ENCODE results near the gene CDO1.
A peak's percentile ranks its signal among the peaks of the same experiment; 100 is the strongest.
"Not testable (repeated sequence)": the region's sequence is repeated elsewhere in the genome, so short reads cannot be mapped to it uniquely, and the experiment has no call there.

CDO1 gene

GRCh38 chr5:115831163-115831768 lies 14.8 kb upstream of the CDO1 start:
- H3K9me3 ChIP-seq (ENCODE audit: control insufficient read depth in 1 of 2, low read length in 2 of 2), result no peaks in the 10 kb centered on the region
- H3K36me3 ChIP-seq (ENCODE audit: control insufficient read depth in 1 of 2, insufficient read depth in 2 of 2, low read length in 2 of 2), result peaks cover 17 to 46% of the 10 kb centered on the region in 2 donors
- H3K9ac ChIP-seq (ENCODE audit: low read depth in 1 of 2, low read length in 2 of 2), result no peak overlapping the region
- H3K27me3 ChIP-seq (ENCODE audit: control insufficient read depth in 1 of 2, insufficient read depth in 2 of 2, low read length in 2 of 2), result no peaks in the 10 kb centered on the region
- no peaks in the 10 kb centered on the region for H3K4me1 ChIP-seq (ENCODE audit: control insufficient read depth in 1 of 2, insufficient read depth in 2 of 2, low read length in 2 of 2)
- H3K4me3 ChIP-seq (ENCODE audit: low read depth in 1 of 2, low read length in 2 of 2), result no peak overlapping the region
- no peak overlapping the region for H3K27ac ChIP-seq (ENCODE audit: low read depth, low read length)

- Histone ChIP-seq H3K27ac (ENCODE audit: low read depth, low read length) (no peak overlapping the region), H3K27me3 (ENCODE audit: control insufficient read depth in 1 of 2, insufficient read depth in 2 of 2, low read length in 2 of 2) (no peaks in the 10 kb centered on the region), H3K9me3 (ENCODE audit: control insufficient read depth in 1 of 2, low read length in 2 of 2) (no peaks in the 10 kb centered on the region), H3K9ac (ENCODE audit: low read depth in 1 of 2, low read length in 2 of 2) (no peak overlapping the region), H3K4me1 (ENCODE audit: control insufficient read depth in 1 of 2, insufficient read depth in 2 of 2, low read length in 2 of 2) (no peaks in the 10 kb centered on the region), H3K36me3 (ENCODE audit: control insufficient read depth in 1 of 2, insufficient read depth in 2 of 2, low read length in 2 of 2) (peaks cover 17 to 35% of the 10 kb centered on the region in 2 donors), H3K4me3 (ENCODE audit: low read depth in 1 of 2, low read length in 2 of 2) (no peak overlapping the region)
These were observed 13.5 kb upstream of the CDO1 start for GRCh38 chr5:115829913-115830312.

GRCh38 chr5:115825948-115826347 lies 9.5 kb upstream of the CDO1 start:
- H3K4me1 ChIP-seq (ENCODE audit: control insufficient read depth in 1 of 2, insufficient read depth in 2 of 2, low read length in 2 of 2), result no peaks in the 10 kb centered on the region
- no peaks in the 10 kb centered on the region for H3K9me3 ChIP-seq (ENCODE audit: control insufficient read depth in 1 of 2, low read length in 2 of 2)
- H3K9ac ChIP-seq (ENCODE audit: low read depth in 1 of 2, low read length in 2 of 2), result no peak overlapping the region
- peaks cover 0 to 21% of the 10 kb centered on the region in 2 donors for H3K36me3 ChIP-seq (ENCODE audit: control insufficient read depth in 1 of 2, insufficient read depth in 2 of 2, low read length in 2 of 2)
- no peak overlapping the region for H3K27ac ChIP-seq (ENCODE audit: low read depth, low read length)
- H3K27me3 ChIP-seq (ENCODE audit: control insufficient read depth in 1 of 2, insufficient read depth in 2 of 2, low read length in 2 of 2), result peaks cover 0 to 7% of the 10 kb centered on the region in 2 donors
- H3K4me3 ChIP-seq (ENCODE audit: low read depth in 1 of 2, low read length in 2 of 2), result no peak overlapping the region

GRCh38 chr5:115824983-115825382 lies 8.5 kb upstream of the CDO1 start:
- not testable (repeated sequence) for H3K27ac ChIP-seq (ENCODE audit: low read depth, low read length); H3K27me3 ChIP-seq (ENCODE audit: control insufficient read depth in 1 of 2, insufficient read depth in 2 of 2, low read length in 2 of 2); H3K9ac ChIP-seq (ENCODE audit: low read depth in 1 of 2, low read length in 2 of 2); H3K4me1 ChIP-seq (ENCODE audit: control insufficient read depth in 1 of 2, insufficient read depth in 2 of 2, low read length in 2 of 2); H3K9me3 ChIP-seq (ENCODE audit: control insufficient read depth in 1 of 2, low read length in 2 of 2); H3K4me3 ChIP-seq (ENCODE audit: low read depth in 1 of 2, low read length in 2 of 2)
- peaks cover 0 to 17% of the 10 kb centered on the region in 2 donors for H3K36me3 ChIP-seq (ENCODE audit: control insufficient read depth in 1 of 2, insufficient read depth in 2 of 2, low read length in 2 of 2)

GRCh38 chr5:115820846-115821245 lies 4.4 kb upstream of the CDO1 start:
- no peak overlapping the region for H3K9ac ChIP-seq (ENCODE audit: low read depth in 1 of 2, low read length in 2 of 2)
- peaks cover 16 to 26% of the 10 kb centered on the region in 2 donors for H3K27me3 ChIP-seq (ENCODE audit: control insufficient read depth in 1 of 2, insufficient read depth in 2 of 2, low read length in 2 of 2)
- no peaks in the 10 kb centered on the region for H3K9me3 ChIP-seq (ENCODE audit: control insufficient read depth in 1 of 2, low read length in 2 of 2)
- no peak overlapping the region for H3K27ac ChIP-seq (ENCODE audit: low read depth, low read length)
- H3K36me3 ChIP-seq (ENCODE audit: control insufficient read depth in 1 of 2, insufficient read depth in 2 of 2, low read length in 2 of 2), result no peaks in the 10 kb centered on the region
- H3K4me3 ChIP-seq (ENCODE audit: low read depth in 1 of 2, low read length in 2 of 2), result no peak overlapping the region
- peaks cover 4% of the 10 kb centered on the region in 2 donors for H3K4me1 ChIP-seq (ENCODE audit: control insufficient read depth in 1 of 2, insufficient read depth in 2 of 2, low read length in 2 of 2)

- Histone ChIP-seq H3K36me3 (ENCODE audit: control insufficient read depth in 1 of 2, insufficient read depth in 2 of 2, low read length in 2 of 2) (no peaks in the 10 kb centered on the region), H3K9me3 (ENCODE audit: control insufficient read depth in 1 of 2, low read length in 2 of 2) (no peaks in the 10 kb centered on the region), H3K4me1 (ENCODE audit: control insufficient read depth in 1 of 2, insufficient read depth in 2 of 2, low read length in 2 of 2) (peaks cover 4% of the 10 kb centered on the region in 2 donors), H3K27ac (ENCODE audit: low read depth, low read length) (no peak overlapping the region), H3K4me3 (ENCODE audit: low read depth in 1 of 2, low read length in 2 of 2) (no peak overlapping the region), H3K9ac (ENCODE audit: low read depth in 1 of 2, low read length in 2 of 2) (no peak overlapping the region), H3K27me3 (ENCODE audit: control insufficient read depth in 1 of 2, insufficient read depth in 2 of 2, low read length in 2 of 2) (peaks cover 28 to 45% of the 10 kb centered on the region in 2 donors)
These were observed 2.4 kb upstream of the CDO1 start for GRCh38 chr5:115818821-115819220.

- Histone ChIP-seq H3K27ac (ENCODE audit: low read depth, low read length) (no peak overlapping the region), H3K4me1 (ENCODE audit: control insufficient read depth in 1 of 2, insufficient read depth in 2 of 2, low read length in 2 of 2) (peaks cover 4% of the 10 kb centered on the region in 2 donors), H3K9ac (ENCODE audit: low read depth in 1 of 2, low read length in 2 of 2) (no peak overlapping the region), H3K27me3 (ENCODE audit: control insufficient read depth in 1 of 2, insufficient read depth in 2 of 2, low read length in 2 of 2) (peaks cover 28 to 54% of the 10 kb centered on the region in 2 donors), H3K36me3 (ENCODE audit: control insufficient read depth in 1 of 2, insufficient read depth in 2 of 2, low read length in 2 of 2) (no peaks in the 10 kb centered on the region), H3K9me3 (ENCODE audit: control insufficient read depth in 1 of 2, low read length in 2 of 2) (no peaks in the 10 kb centered on the region), H3K4me3 (ENCODE audit: low read depth in 1 of 2, low read length in 2 of 2) (no peak overlapping the region)
These were observed 927 bp upstream of the CDO1 start for GRCh38 chr5:115817386-115817785.

GRCh38 chr5:115815693-115816225 lies 700 bp downstream of the CDO1 start:
- no peak overlapping the region for H3K27ac ChIP-seq (ENCODE audit: low read depth, low read length)

GRCh38 chr5:115815006-115815692 lies 1.3 kb downstream of the CDO1 start:
- peak overlapping the region; percentile 48 to 60 for H3K4me3 ChIP-seq (ENCODE audit: low read depth in 1 of 2, low read length in 2 of 2)
- H3K4me1 ChIP-seq (ENCODE audit: control insufficient read depth in 1 of 2, insufficient read depth in 2 of 2, low read length in 2 of 2), result peaks cover 4% of the 10 kb centered on the region in 2 donors
- H3K9me3 ChIP-seq (ENCODE audit: control insufficient read depth in 1 of 2, low read length in 2 of 2), result no peaks in the 10 kb centered on the region
- no peak overlapping the region for H3K9ac ChIP-seq (ENCODE audit: low read depth in 1 of 2, low read length in 2 of 2)
- H3K27ac ChIP-seq (ENCODE audit: low read depth, low read length), result no peak overlapping the region
- H3K27me3 ChIP-seq (ENCODE audit: control insufficient read depth in 1 of 2, insufficient read depth in 2 of 2, low read length in 2 of 2), result peaks cover 28 to 55% of the 10 kb centered on the region in 2 donors
- no peaks in the 10 kb centered on the region for H3K36me3 ChIP-seq (ENCODE audit: control insufficient read depth in 1 of 2, insufficient read depth in 2 of 2, low read length in 2 of 2)

More at GRCh38 chr5:115815693-115816225, 700 bp downstream of the CDO1 start:
- Histone ChIP-seq H3K4me1 (ENCODE audit: control insufficient read depth in 1 of 2, insufficient read depth in 2 of 2, low read length in 2 of 2) (peaks cover 4% of the 10 kb centered on the region in 2 donors), H3K36me3 (ENCODE audit: control insufficient read depth in 1 of 2, insufficient read depth in 2 of 2, low read length in 2 of 2) (no peaks in the 10 kb centered on the region), H3K4me3 (ENCODE audit: low read depth in 1 of 2, low read length in 2 of 2) (peak overlapping the region; percentile 48 to 60), H3K9ac (ENCODE audit: low read depth in 1 of 2, low read length in 2 of 2) (no peak overlapping the region), H3K9me3 (ENCODE audit: control insufficient read depth in 1 of 2, low read length in 2 of 2) (no peaks in the 10 kb centered on the region), H3K27me3 (ENCODE audit: control insufficient read depth in 1 of 2, insufficient read depth in 2 of 2, low read length in 2 of 2) (peaks cover 28 to 55% of the 10 kb centered on the region in 2 donors)

GRCh38 chr5:115813719-115814118 lies 2.7 kb downstream of the CDO1 start:
- H3K27me3 ChIP-seq (ENCODE audit: control insufficient read depth in 1 of 2, insufficient read depth in 2 of 2, low read length in 2 of 2), result peaks cover 22 to 55% of the 10 kb centered on the region in 2 donors
- H3K9ac ChIP-seq (ENCODE audit: low read depth in 1 of 2, low read length in 2 of 2), result no peak overlapping the region
- no peak overlapping the region for H3K4me3 ChIP-seq (ENCODE audit: low read depth in 1 of 2, low read length in 2 of 2)

More at GRCh38 chr5:115813719-115814118, 2.7 kb downstream of the CDO1 start:
- no peaks in the 10 kb centered on the region for H3K9me3 ChIP-seq (ENCODE audit: control insufficient read depth in 1 of 2, low read length in 2 of 2)
- H3K27ac ChIP-seq (ENCODE audit: low read depth, low read length), result no peak overlapping the region
- H3K36me3 ChIP-seq (ENCODE audit: control insufficient read depth in 1 of 2, insufficient read depth in 2 of 2, low read length in 2 of 2), result no peaks in the 10 kb centered on the region
- H3K4me1 ChIP-seq (ENCODE audit: control insufficient read depth in 1 of 2, insufficient read depth in 2 of 2, low read length in 2 of 2), result peaks cover 4% of the 10 kb centered on the region in 2 donors
